Right lobe of liver (tissue), 6 donors: ENCODE results near the gene PRDM15. TPM values are rescaled to one million over a fixed set of nuclear protein-coding genes. Genes with fewer than 3 reads are reported as not detected.
A peak's percentile ranks its signal among the peaks of the same experiment; 100 is the strongest.

Experiments used
- ATAC-seq, 4 donors: fragments of 200-7000 bp; cut with Tn5 transposase; one replicate each; pipeline ENCODE4 v1.9.1; 2020; ENCODE audit warnings: mild to moderate bottlenecking in 4 of 4, moderate library complexity in 4 of 4
- DNase-seq, 3 donors: peaks; one replicate each; pipeline ENCODE4 v3.0.0-alpha.2; 2020
- H3K27ac ChIP-seq, 3 donors: fragments of 200-600 bp; one replicate each; pipeline ENCODE4 v1.8.0; 2022
- H3K27me3 ChIP-seq, 2 donors: fragments of 200-600 bp; one replicate each; pipeline ENCODE4 v1.8.0; 2022
- H3K36me3 ChIP-seq, 4 donors: fragments of 200-600 bp; sonication (generic) in 1 of 4; one replicate each; pipeline versions ENCODE4 v1.5.1 to v1.8.0; 2017 to 2022; ENCODE audit warnings: control low read depth in 1 of 4
- H3K4me1 ChIP-seq, 4 donors: fragments of 200-600 bp; sonication (generic) in 1 of 4; one replicate each; pipeline versions ENCODE4 v1.5.1 to v1.8.0; 2017 to 2022; ENCODE audit warnings: control low read depth in 1 of 4
- H3K4me3 ChIP-seq, 3 donors: fragments of 200-600 bp; one replicate each; pipeline ENCODE4 v1.8.0; 2022
- H3K9me3 ChIP-seq, 4 donors: fragments of 200-600 bp; sonication (generic) in 1 of 4; one replicate each; pipeline versions ENCODE4 v1.5.1 to v1.8.0; 2017 to 2022; ENCODE audit warnings: control low read depth in 1 of 4
- POLR2A ChIP-seq: fragments of 450-650 bp; IDR thresholded peaks from one replicate; pipeline ENCODE4 v1.6.1; 2017; ENCODE audit warnings: antibody characterized with exemption, mild to moderate bottlenecking
- WGBS: methylation state at CpG from one replicate; pipeline ENCODE4 v1.1.6; 2018; ENCODE audit warnings: low coverage, low lambda C conversion rate; ENCODE audit not compliant: insufficient coverage; ENCODE audit errors: missing lambda C conversion rate; 5-methylcytosine and 5-hydroxymethylcytosine counted together
- intact Hi-C, 2 donors: fragments of 100-400 bp; cut with DNase I; formaldehyde crosslinking; loops; one replicate each; pipeline versions ENCODE4 v1.11.2 to v1.14.1; 2022
- total RNA-seq, 6 experiments: library from RNA; depleted of rRNA in 2 of 6; stranded (reverse); fragments of >200 nt in 2 of 6; fragmentation: NEBNext Ultra II Directional in 3 of 6; extraction: Animal tissue kit (Norgen Biotek cat#: 25700) in 3 of 6; gene quantifications; one replicate each; pipeline versions ENCODE4 v1.1.0 to v1.2.4, GENCODE V29; 2016 to 2023
- TF ChIP-seq, protein P1 (sequence below), 4 donors: fragments of 200-600 bp in 3 of 4; fragments of 450-650 bp in 1 of 4; IDR thresholded peaks; one replicate each; pipeline versions ENCODE4 v1.5.1 to v1.8.0; 2016 to 2022; ENCODE audit warnings: antibody characterized with exemption in 4 of 4, mild to moderate bottlenecking in 2 of 4
- donor health status: DM: no; HTN: yes; CAD: no.
- donor health status: DM: no; HTN: no; CAD: no.
- donor health status: DM: no; HTN: no; CAD: no.
- donor health status: DM: no; HTN: yes; CAD: no.
- donor health status: DM: no; HTN: yes; CAD: no.

PRDM15 gene
- total RNA-seq, 6 experiments from 2014 or later = 1.9 to 4.0 (median 2.7) TPM

DNA sequence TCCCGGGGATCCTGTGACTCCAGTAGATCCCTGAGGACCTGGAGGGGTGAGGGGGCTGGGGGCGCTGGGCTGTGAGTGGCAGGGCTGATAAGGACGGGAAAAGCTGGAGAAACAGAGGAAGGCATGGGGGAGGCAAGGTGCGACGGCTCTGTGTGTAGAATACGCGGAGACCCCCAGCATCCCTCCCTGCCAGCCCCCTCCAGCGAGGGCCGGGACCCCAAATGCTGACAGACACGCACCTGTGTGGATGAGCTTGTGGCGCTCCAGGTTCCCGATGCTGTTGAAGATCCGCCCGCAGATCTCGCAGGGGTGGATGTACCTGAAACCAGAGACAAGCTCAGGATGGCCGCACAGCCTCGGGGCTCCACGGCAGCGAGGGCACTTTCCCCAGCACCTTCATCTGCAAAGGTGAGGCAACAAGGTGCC lies 59.3 kb downstream of the PRDM15 start:
- Histone ChIP-seq H3K27me3 (no peaks in the 10 kb centered on the region), H3K36me3 (peaks cover 0 to 1% (median 0%) of the 10 kb centered on the region in 4 donors), H3K4me3 (no peak overlapping the region), H3K4me1 (no peaks in the 10 kb centered on the region), H3K27ac (no peak overlapping the region), H3K9me3 (no peaks in the 10 kb centered on the region)
- intact Hi-C loops = loop anchor here (5.0 kb wide), 2 partner anchors 292 to 297 kb away; no protein-coding TSS in a partner anchor
- no peak for TF ChIP-seq POLR2A
- TF ChIP-seq, protein P1, sequence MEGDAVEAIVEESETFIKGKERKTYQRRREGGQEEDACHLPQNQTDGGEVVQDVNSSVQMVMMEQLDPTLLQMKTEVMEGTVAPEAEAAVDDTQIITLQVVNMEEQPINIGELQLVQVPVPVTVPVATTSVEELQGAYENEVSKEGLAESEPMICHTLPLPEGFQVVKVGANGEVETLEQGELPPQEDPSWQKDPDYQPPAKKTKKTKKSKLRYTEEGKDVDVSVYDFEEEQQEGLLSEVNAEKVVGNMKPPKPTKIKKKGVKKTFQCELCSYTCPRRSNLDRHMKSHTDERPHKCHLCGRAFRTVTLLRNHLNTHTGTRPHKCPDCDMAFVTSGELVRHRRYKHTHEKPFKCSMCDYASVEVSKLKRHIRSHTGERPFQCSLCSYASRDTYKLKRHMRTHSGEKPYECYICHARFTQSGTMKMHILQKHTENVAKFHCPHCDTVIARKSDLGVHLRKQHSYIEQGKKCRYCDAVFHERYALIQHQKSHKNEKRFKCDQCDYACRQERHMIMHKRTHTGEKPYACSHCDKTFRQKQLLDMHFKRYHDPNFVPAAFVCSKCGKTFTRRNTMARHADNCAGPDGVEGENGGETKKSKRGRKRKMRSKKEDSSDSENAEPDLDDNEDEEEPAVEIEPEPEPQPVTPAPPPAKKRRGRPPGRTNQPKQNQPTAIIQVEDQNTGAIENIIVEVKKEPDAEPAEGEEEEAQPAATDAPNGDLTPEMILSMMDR (IDR thresholded peaks at IDR 0.05) = no peak
- DNase-seq (peak in 1 of 3 donors; percentile 34), ATAC-seq (no peak)
- WGBS = 100% methylated on average over 1 of the region's 19 CpGs

DNA sequence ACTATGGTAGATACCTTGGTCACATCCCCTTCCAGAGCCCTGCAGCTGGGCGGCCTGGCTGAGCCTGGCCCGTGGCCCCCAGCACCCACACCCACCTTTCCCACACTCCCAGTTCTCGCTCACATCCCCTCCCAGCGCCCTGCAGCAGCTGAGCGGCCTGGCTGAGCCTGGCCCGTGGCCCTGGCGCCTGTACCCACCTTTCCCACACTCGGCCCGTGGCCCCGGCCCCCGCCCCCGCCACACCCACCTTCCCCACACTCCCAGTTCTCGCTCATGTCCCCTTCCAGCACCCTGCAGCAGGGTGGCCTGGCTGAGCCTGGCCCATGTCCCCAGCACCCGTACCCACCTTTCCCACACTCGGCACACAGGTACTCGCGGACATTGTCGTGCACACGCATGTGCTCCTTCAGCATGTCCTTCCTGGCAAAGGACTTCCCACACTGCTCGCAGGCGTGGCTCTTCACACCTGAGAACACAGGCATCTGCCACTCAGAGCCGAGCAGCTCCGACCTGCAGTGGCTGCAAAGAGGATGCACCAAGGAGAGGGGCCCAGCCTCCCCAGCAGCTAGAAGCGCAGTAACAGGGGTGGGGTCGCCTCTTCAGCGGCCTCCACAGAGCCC lies 59.8 kb downstream of the PRDM15 start:
- Histone ChIP-seq H3K27me3 (no peaks in the 10 kb centered on the region), H3K4me1 (no peaks in the 10 kb centered on the region), H3K9me3 (no peaks in the 10 kb centered on the region), H3K27ac (no peak overlapping the region), H3K36me3 (peaks cover 0 to 1% (median 0%) of the 10 kb centered on the region in 4 donors), H3K4me3 (no peak overlapping the region)
- WGBS = 94% methylated on average over 15 of the region's 26 CpGs
- ATAC-seq (no peak), DNase-seq (peak in 1 of 3 donors; percentile 31)
- intact Hi-C loops = loop anchor here in 1 of 2 donors (5.0 kb wide), 1 partner anchor 298 kb away; no protein-coding TSS in a partner anchor
- no peak for TF ChIP-seq POLR2A
- TF ChIP-seq, protein P1 (IDR thresholded peaks at IDR 0.05) = no peak

DNA sequence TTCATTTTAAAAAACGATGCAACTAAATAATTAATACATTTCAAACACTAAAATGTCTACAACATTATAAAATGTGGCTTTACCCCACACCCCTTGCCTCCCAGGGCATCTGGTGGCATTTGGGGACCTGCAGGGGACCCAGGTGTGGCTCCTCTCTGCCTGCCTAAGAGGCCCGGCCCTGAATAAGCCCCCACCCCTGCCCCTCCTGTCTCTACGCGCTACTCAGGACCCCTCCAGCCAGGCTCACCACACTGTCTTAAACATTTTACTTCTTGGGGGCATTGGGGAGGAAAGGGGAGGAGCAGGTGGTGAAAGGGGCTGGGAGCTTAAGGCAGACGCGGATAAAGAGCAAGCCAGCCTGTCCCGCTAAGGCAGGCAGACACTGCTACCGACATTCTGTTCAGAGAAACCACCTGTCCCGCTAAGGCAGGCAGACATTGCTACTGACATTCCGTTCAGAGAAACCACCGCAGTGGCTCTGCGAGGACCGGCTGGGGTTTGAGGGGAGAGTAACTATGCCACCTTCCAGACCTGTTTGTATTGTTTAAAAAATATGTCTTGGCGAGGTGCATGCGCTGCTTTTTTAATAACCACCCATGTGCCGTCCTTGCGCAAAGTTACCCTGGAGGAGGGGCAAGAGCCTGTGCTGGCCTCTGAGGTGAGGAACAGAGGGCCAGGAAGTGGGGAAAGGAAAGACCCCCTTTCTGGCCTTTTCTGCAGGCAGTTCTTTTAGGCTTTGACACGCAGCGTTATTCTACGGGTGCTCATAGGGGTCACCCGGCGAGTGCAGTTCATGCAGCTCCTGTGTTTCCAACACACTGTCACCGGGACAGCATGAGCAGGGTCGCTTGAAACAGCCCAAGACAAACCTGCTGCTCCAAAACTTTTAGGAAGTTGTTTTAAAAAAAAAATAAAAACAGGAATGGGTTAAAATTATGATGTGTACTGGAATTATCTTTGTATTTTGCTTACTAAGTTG lies 61.0 kb downstream of the PRDM15 start:
- DNase-seq (peak in 1 of 3 donors; percentile 35), ATAC-seq (no peak)
- Histone ChIP-seq H3K27ac (no peak overlapping the region), H3K4me1 (no peaks in the 10 kb centered on the region), H3K4me3 (no peak overlapping the region), H3K9me3 (no peaks in the 10 kb centered on the region), H3K27me3 (no peaks in the 10 kb centered on the region), H3K36me3 (peaks cover 0 to 1% (median 0%) of the 10 kb centered on the region in 4 donors)
- intact Hi-C loops = loop anchor here in 1 of 2 donors (5.0 kb wide), 1 partner anchor 299 kb away; no protein-coding TSS in a partner anchor
- no peak for TF ChIP-seq POLR2A
- TF ChIP-seq, protein P1 (IDR thresholded peaks at IDR 0.05) = no peak
- WGBS = 91% methylated on average over 19 of the region's 24 CpGs

DNA sequence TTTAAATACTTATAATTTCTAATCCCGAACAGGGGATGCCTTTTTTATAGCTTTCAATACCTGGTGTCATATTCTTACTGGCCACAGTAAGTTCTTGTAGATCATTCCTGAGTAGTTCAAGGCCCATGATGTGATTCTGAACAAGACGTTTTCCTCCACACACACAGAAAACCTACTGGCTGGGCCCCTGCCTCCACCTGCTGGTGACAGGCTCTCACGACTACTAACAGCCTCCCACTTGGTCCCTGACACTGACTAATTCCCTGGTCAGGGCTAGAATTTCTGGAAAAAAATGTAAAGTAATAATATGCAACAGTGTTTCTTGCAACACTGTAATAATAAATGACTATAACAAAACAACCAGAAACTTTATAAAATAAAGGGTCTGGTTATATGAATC lies 61.9 kb downstream of the PRDM15 start:
- no peaks in the 10 kb centered on the region for H3K9me3 ChIP-seq
- intact Hi-C loops = loop anchor here in 1 of 2 donors (5.0 kb wide), 1 partner anchor 300 kb away; no protein-coding TSS in a partner anchor
- 27% methylated on average over 3 of the region's 3 CpGs for WGBS
- H3K4me3 ChIP-seq = no peak overlapping the region
- no peak overlapping the region for H3K27ac ChIP-seq
- H3K4me1 ChIP-seq = no peaks in the 10 kb centered on the region
- TF ChIP-seq, protein P1 (IDR thresholded peaks at IDR 0.05) = peak; percentile 46 to 56 (median 55)
- TF ChIP-seq POLR2A = no peak
- no peaks in the 10 kb centered on the region for H3K27me3 ChIP-seq
- H3K36me3 ChIP-seq = peaks cover 0 to 1% (median 0%) of the 10 kb centered on the region in 4 donors
- DNase-seq (no peak), ATAC-seq (peak; percentile 63 to 86 (median 79))
